Measurements from ENCODE around the gene R3HDM2. TPM values are rescaled to one million over a fixed set of nuclear protein-coding genes. Genes with fewer than 3 reads are reported as not detected.
"Not testable (repeated sequence)": the region's sequence is repeated elsewhere in the genome, so short reads cannot be mapped to it uniquely, and the experiment has no call there.

R3HDM2 gene
- total RNA-seq, 2 experiments from 2014 or later: 25.8 to 47.2 TPM

GRCh38 chr12:57416039-57416996 is 14.5 kb downstream of the R3HDM2 start:
- Histone ChIP-seq H3K79me2 (ENCODE audit: insufficient read depth, low read depth, low read length) (no peaks in the 10 kb centered on the region), H3K4me2 (ENCODE audit: low read length) (no peak overlapping the region), H3K36me3 (ENCODE audit: insufficient read depth, low read length) (peaks cover 20% of the 10 kb centered on the region; the same call in 1 of the 2 replicates), H4K20me1 (ENCODE audit: insufficient read depth, low read length) (no peaks in the 10 kb centered on the region), H3K9me3 (ENCODE audit: low read length) (no peaks in the 10 kb centered on the region), H3K4me1 (ENCODE audit: insufficient read depth, low read length, poor library complexity, severe bottlenecking) (no peaks in the 10 kb centered on the region), H3K9me2 (ENCODE audit: insufficient read depth, low read length) (no peaks in the 10 kb centered on the region), H3K4me3 (ENCODE audit: low read depth, low read length, poor library complexity, severe bottlenecking) (no peak overlapping the region), H2AFZ (ENCODE audit: low read length) (no peak overlapping the region), H3K27ac (ENCODE audit: low read depth, low read length, poor library complexity, severe bottlenecking) (no peak overlapping the region)
- no peak for TF ChIP-seq CTCF (conservative IDR thresholded peaks at IDR 0.05; ENCODE audit: low read length)
- no peak for DNase-seq (ENCODE audit: low spot score)
- POLR2A ChIA-PET: interaction anchor here (0.5 kb wide), 1 partner anchor 25 kb away, joined by 7 read pairs; no protein-coding TSS in a partner anchor
- CTCF ChIA-PET (ENCODE audit: unreplicated experiment): no interaction called here
- no TSS peak for BruUV-seq (replicated peaks)
- intact Hi-C loops (cut with micrococcal nuclease; ENCODE audit: unreplicated experiment): no loop called here

GRCh38 chr12:57415088-57415487 is 15.8 kb downstream of the R3HDM2 start:
- no TSS peak for BruUV-seq (replicated peaks)
- DNase-seq (ENCODE audit: low spot score): no peak
- CTCF ChIA-PET (ENCODE audit: unreplicated experiment): interaction anchor here (0.5 kb wide), 1 partner anchor 12 kb away, joined by 4 read pairs; no protein-coding TSS in a partner anchor
- TF ChIP-seq CTCF (conservative IDR thresholded peaks at IDR 0.05; ENCODE audit: low read length) (no peak), EZH2phosphoT487 (IDR thresholded peaks at IDR 0.05; ENCODE audit: borderline replicate concordance, low read depth, low read length) (no peak)
- Histone ChIP-seq H3K27ac (ENCODE audit: low read depth, low read length, poor library complexity, severe bottlenecking) (no peak overlapping the region), H3K4me2 (ENCODE audit: low read length) (no peak overlapping the region), H3K9me2 (ENCODE audit: insufficient read depth, low read length) (no peaks in the 10 kb centered on the region), H3K9me3 (ENCODE audit: low read length) (no peaks in the 10 kb centered on the region), H2AFZ (ENCODE audit: low read length) (no peak overlapping the region), H3K4me3 (ENCODE audit: low read depth, low read length, poor library complexity, severe bottlenecking) (no peak overlapping the region), H3K79me2 (ENCODE audit: insufficient read depth, low read depth, low read length) (no peaks in the 10 kb centered on the region), H3K36me3 (ENCODE audit: insufficient read depth, low read length) (peaks cover 19% of the 10 kb centered on the region; the same call in 1 of the 2 replicates), H4K20me1 (ENCODE audit: insufficient read depth, low read length) (no peaks in the 10 kb centered on the region), H3K4me1 (ENCODE audit: insufficient read depth, low read length, poor library complexity, severe bottlenecking) (no peaks in the 10 kb centered on the region)
- intact Hi-C loops (cut with micrococcal nuclease; ENCODE audit: unreplicated experiment): no loop called here
- POLR2A ChIA-PET: interaction anchor here (0.7 kb wide), 1 partner anchor 324 kb away, joined by 3 read pairs; no protein-coding TSS in a partner anchor

- H3K9me3 ChIP-seq (ENCODE audit: low read length); H2AFZ ChIP-seq (ENCODE audit: low read length); CTCF ChIA-PET (ENCODE audit: unreplicated experiment); H3K4me1 ChIP-seq (ENCODE audit: insufficient read depth, low read length, poor library complexity, severe bottlenecking); H3K9me2 ChIP-seq (ENCODE audit: insufficient read depth, low read length); DNase-seq (ENCODE audit: low spot score); H3K4me3 ChIP-seq (ENCODE audit: low read depth, low read length, poor library complexity, severe bottlenecking); BruUV-seq (replicated peaks); H3K27ac ChIP-seq (ENCODE audit: low read depth, low read length, poor library complexity, severe bottlenecking); intact Hi-C loops (cut with micrococcal nuclease; ENCODE audit: unreplicated experiment); H3K79me2 ChIP-seq (ENCODE audit: insufficient read depth, low read depth, low read length); H4K20me1 ChIP-seq (ENCODE audit: insufficient read depth, low read length); H3K4me2 ChIP-seq (ENCODE audit: low read length): not testable (repeated sequence)
- H3K36me3 ChIP-seq (ENCODE audit: insufficient read depth, low read length): peaks cover 19% of the 10 kb centered on the region; the same call in 1 of the 2 replicates
- POLR2A ChIA-PET: interaction anchor here (0.6 to 0.7 kb wide), 3 partner anchors 16 to 815 kb away, joined by 3 to 5 read pairs (median 3); no protein-coding TSS in a partner anchor
Measured at GRCh38 chr12:57414160-57414559, 16.7 kb downstream of the R3HDM2 start.
